GM19238 (cell line): ENCODE measurements around the gene FHIT.
"Not testable (repeated sequence)": the region's sequence is repeated elsewhere in the genome, so short reads cannot be mapped to it uniquely, and the experiment has no call there.

Experiments
- DNase-seq: peaks from one replicate; pipeline ENCODE4 v3.0.0; 2011; ENCODE audit warnings: low spot score; ENCODE audit not compliant: insufficient read length

Gene FHIT

GRCh38 chr3:60584250-60584649 lies 667.0 kb downstream of the FHIT start:
- no peak for DNase-seq

GRCh38 chr3:60582288-60582687 lies 669.0 kb downstream of the FHIT start:
- no peak for DNase-seq

GRCh38 chr3:60580809-60581208 lies 670.4 kb downstream of the FHIT start:
- no peak for DNase-seq

- DNase-seq, result no peak
Measured at GRCh38 chr3:60579734-60580133, 671.5 kb downstream of the FHIT start.

- DNase-seq, result no peak
Measured at GRCh38 chr3:60578936-60579335, 672.3 kb downstream of the FHIT start.

- no peak for DNase-seq
Measured at GRCh38 chr3:60577601-60578000, 673.7 kb downstream of the FHIT start.

- DNase-seq, result no peak
Measured at GRCh38 chr3:60575718-60576272, 675.5 kb downstream of the FHIT start.

GRCh38 chr3:60574046-60574769 lies 677.0 kb downstream of the FHIT start:
- DNase-seq, result no peak

- DNase-seq, result no peak
Measured at GRCh38 chr3:60573494-60573893, 677.8 kb downstream of the FHIT start.

- DNase-seq, result no peak
Measured at GRCh38 chr3:60571511-60571910, 679.7 kb downstream of the FHIT start.

- DNase-seq, result no peak
Measured at GRCh38 chr3:60557122-60557521, 694.1 kb downstream of the FHIT start.

GRCh38 chr3:60555686-60556354 lies 695.4 kb downstream of the FHIT start:
- DNase-seq, result peak; percentile 2

- no peak for DNase-seq
Measured at GRCh38 chr3:60553144-60553543, 698.1 kb downstream of the FHIT start.

GRCh38 chr3:60552581-60552980 lies 698.7 kb downstream of the FHIT start:
- DNase-seq, result no peak

GRCh38 chr3:60551455-60552209 lies 699.6 kb downstream of the FHIT start:
- no peak for DNase-seq

- no peak for DNase-seq
Measured at GRCh38 chr3:60549863-60550262, 701.4 kb downstream of the FHIT start.

- DNase-seq, result no peak
Measured at GRCh38 chr3:60542995-60543394, 708.3 kb downstream of the FHIT start.

- DNase-seq, result not testable (repeated sequence)
Measured at GRCh38 chr3:60539394-60539793, 711.9 kb downstream of the FHIT start.

- DNase-seq, result no peak
Measured at GRCh38 chr3:60536420-60536819, 714.8 kb downstream of the FHIT start.

- DNase-seq, result no peak
Measured at GRCh38 chr3:60531759-60532158, 719.5 kb downstream of the FHIT start.

- no peak for DNase-seq
Measured at GRCh38 chr3:60528651-60529050, 722.6 kb downstream of the FHIT start.

- DNase-seq, result no peak
Measured at GRCh38 chr3:60523536-60523935, 727.7 kb downstream of the FHIT start.
